NCI-H2029 treated with DMSO at 0.1 percent for 48 hours (cell line): ENCODE data around the gene RPL18.

ENCODE experiments used
- DNase-seq: peaks from one replicate; lab custom pipeline; 2025; lab: John Stamatoyannopoulos, UW

The RPL18 gene

DNA sequence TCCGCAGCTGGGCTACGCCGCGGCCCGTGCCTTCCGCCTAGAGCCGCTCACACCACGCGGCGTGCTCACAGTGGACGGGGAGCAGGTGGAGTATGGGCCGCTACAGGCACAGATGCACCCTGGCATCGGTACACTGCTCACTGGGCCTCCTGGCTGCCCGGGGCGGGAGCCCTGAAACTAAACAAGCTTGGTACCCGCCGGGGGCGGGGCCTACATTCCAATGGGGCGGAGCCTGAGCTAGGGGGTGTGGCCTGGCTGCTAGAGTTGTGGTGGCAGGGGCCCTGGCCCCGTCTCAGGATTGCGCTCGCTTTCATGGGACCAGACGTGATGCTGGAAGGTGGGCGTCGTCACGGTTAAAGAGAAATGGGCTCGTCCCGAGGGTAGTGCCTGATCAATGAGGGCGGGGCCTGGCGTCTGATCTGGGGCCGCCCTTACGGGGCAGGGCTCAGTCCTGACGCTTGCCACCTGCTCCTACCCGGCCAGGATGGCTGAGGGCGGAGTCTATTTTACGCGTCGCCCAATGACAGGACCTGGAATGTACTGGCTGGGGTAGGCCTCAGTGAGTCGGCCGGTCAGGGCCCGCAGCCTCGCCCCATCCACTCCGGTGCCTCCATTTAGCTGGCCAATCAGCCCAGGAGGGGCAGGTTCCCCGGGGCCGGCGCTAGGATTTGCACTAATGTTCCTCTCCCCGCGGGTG lies 10.8 kb upstream of the RPL18 start:
- no peak for DNase-seq

DNA sequence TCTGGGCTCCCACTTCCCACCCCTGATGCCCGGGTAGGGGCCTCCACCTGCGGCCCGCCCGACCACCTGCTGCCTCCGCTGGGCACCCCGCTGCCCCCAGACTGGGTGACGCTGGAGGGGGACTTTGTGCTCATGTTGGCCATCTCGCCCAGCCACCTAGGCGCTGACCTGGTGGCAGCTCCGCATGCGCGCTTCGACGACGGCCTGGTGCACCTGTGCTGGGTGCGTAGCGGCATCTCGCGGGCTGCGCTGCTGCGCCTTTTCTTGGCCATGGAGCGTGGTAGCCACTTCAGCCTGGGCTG lies 10.3 kb upstream of the RPL18 start:
- no peak for DNase-seq

DNA sequence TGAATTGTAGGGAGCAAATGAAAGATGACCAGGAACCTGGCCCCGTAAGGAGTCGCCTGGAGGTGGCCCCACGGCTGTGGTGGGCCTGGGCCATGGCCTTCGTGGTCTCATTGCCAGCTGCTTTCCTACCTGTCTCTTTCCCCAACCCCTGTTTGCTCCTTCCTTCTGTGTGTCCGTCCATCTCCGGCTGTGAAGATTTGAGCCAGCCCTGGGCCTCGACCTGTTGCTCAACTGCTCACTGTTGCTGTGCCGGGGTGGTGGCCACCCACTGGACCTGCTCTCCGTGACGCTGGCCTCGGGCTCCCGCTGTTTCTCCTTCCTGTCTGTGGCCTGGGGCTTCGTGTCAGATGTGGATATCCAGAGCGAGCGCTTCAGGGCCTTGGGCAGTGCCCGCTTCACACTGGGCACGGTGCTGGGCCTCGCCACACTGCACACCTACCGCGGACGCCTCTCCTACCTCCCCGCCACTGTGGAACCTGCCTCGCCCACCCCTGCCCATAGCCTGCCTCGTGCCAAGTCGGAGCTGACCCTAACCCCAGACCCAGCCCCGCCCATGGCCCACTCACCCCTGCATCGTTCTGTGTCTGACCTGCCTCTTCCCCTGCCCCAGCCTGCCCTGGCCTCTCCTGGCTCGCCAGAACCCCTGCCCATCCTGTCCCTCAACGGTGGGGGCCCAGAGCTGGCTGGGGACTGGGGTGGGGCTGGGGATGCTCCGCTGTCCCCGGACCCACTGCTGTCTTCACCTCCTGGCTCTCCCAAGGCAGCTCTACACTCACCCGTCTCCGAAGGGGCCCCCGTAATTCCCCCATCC lies 9.7 kb upstream of the RPL18 start:
- no peak for DNase-seq

DNA sequence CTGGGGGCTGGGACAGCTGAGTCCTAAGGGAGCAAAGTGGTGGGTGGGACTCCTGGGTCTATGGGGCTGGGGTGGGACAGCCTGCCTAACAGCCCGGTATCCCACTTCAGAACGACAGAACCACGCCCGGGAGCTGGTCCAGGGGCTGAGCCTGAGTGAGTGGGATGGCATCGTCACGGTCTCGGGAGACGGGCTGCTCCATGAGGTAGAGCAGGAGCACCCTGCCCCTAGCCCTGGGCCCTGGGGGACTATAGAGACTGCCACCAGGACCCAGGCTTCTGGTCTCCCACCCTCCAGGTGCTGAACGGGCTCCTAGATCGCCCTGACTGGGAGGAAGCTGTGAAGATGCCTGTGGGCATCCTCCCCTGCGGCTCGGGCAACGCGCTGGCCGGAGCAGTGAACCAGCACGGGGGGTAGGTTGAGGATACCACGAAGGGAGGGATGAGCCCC lies 8.9 kb upstream of the RPL18 start:
- no peak for DNase-seq

DNA sequence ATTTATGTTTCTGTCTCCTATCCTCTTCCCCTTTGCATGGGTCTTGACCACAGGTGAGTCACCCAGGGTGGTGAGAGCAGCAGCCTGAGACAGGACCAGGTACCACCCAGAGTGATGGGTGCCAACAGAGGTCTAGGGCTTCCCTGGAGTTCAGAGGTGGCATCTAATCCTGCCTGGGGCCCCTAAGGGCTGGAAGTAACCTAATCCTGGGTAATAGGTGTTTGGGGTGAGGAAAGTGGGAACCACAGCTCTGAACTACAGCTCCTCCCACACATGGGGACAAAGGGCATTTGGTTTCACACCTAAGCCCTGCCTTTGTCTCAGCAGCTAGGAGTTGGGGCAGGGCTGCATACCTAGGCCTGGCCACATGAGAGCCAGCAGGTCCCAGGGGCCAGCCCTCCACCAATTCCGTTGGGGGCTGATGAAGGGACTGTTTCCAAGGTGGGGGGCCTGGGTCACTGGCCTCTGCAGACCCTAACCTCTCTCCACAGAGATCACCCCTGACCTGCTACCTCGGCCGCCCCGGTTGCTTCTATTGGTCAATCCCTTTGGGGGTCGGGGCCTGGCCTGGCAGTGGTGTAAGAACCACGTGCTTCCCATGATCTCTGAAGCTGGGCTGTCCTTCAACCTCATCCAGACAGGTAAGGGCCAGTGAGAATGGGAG lies 8.4 kb upstream of the RPL18 start:
- no peak for DNase-seq

DNA sequence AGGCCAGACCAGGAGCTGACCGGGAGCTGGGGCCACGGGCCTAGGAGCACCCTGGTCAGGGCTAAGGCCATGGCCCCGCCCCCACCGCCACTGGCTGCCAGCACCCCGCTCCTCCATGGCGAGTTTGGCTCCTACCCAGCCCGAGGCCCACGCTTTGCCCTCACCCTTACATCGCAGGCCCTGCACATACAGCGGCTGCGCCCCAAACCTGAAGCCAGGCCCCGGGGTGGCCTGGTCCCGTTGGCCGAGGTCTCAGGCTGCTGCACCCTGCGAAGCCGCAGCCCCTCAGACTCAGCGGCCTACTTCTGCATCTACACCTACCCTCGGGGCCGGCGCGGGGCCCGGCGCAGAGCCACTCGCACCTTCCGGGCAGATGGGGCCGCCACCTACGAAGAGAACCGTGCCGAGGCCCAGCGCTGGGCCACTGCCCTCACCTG lies 6.9 kb upstream of the RPL18 start:
- DNase-seq: no peak

DNA sequence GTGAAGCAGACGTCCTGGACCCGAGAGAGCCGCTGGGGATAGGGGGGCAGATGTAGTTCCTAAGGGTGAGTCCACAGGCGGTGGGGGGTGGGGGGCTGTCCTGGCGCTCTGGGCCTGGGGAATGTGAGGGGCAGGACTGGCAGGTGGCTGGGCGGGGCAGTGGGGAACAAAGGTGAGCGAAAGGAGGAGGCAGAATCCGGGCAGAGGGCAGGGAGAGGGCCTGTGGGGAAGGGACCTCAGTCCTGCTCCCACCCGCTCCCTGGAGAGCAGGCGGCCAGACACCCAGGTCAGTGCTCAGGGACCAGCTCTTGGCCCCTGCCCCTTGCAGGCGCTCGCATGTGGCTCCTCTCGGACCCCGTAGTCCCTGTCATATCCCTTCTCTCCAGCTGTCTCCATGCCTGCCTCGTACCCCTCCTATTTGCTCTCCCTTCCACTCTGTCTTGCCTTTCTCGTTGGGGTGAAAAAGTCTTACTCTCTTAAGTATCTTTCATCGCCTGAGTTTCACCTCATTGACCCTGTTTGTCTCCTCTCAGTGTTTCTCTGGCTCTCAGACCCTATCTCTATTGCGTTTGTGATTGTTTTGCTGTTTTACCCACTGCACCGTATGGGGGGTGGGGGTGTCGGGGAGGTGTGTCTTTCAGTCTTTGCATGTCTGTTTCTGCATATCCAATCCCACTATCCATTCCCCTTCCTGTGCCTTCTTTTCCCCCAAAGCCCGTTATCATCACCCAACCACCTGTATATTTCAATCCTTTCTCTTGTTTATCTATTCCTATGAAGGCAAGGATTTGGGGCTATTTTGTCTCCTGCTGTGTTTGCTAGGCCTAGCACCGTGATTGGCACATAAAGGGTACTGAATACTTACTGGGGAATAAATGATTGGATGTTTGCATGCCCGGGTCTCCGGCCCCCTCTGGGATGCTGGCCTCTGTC lies 6.1 kb upstream of the RPL18 start:
- DNase-seq: no peak

DNA sequence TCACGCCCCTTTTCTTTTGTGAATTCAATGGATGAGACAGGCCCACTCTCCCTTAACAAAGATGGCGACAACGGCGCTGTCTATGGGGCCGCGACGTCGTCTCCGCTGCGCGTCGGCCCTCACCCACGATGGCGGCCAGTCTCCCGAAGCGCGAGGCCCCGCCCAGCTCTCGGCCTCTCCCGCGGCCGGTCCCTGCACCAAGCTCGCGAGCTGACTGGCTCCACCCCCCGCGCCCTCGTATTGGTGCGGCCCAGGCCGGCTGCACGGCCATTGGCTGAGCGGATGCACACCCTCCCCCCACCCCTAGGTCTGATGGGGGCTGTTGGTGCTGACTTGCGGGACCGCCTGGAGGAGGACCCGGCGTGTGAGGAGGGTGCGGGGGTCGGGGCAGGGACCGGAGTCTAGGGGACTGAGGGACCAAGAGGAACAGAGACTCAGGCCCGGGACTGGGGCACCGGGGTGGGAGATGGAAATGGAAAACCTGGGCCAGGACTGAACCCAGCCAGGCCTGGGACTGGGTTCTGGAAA lies 5.2 kb upstream of the RPL18 start:
- DNase-seq: peak; percentile 87

DNA sequence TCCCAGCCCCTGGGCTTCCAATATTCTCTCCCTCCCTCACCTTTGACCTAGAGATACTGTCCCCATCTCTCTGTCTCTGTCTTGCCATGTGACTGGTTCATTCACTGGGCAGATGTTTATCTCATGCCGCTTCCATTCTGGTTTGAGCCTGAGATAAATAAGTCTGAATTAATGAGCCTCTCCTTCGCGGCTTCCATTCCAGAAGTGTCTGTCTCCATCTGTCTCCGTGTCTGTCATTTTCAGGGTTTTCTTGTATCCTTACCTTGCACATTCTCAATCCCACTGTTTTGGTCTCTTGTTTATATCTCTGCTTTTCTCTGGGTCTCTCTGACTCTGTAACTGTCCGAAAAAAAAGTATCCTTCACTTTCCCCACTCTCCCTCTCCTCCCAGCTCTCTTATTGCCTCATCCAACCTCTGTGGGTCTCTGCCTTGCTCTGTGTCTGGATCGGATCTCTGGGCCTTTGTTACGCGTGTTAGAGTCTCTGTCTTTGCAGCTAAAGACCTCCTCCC lies 4.6 kb upstream of the RPL18 start:
- no peak for DNase-seq

DNA sequence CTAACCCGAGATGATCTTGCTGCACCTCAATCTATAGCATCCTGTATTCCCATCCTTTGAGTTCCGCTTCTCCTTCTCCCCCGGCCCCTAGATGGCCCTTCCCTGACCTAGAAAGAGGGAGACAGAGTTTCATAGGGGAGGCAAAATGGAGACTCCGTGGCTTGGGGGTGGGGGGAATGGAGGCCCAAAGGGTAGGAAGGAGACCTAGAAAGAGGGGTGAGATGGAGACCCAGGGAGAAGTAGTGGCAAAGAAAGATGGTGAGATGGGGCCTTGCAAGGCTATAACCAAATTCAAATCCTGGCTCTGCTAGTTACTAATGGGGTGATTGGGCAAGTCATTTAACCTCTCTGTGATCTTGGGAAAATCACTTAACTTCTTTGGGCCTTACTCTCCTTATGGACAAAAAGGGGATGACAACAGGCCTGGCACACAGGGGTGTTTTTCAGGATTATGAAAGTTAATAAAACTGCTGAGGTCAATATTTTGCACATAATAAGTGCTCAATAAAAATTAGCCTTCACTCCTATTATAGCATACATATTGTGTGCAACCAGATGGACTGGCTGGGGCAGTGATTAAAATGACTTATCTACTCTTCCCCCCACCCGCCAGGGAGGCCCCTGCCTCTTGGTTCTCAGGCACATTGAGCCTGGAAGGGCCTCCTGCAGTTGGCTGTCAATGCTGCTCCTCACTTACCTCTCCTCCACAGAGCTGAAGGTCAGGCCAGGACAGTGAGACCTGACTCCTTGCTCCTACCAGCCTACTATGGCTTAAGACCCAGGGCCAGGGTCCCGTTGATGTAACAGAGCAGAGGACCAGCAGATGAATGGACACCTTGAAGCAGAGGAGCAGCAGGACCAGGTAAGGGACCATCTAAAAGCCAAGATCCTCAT lies 961 bp upstream of the RPL18 start:
- DNase-seq: no peak

DNA sequence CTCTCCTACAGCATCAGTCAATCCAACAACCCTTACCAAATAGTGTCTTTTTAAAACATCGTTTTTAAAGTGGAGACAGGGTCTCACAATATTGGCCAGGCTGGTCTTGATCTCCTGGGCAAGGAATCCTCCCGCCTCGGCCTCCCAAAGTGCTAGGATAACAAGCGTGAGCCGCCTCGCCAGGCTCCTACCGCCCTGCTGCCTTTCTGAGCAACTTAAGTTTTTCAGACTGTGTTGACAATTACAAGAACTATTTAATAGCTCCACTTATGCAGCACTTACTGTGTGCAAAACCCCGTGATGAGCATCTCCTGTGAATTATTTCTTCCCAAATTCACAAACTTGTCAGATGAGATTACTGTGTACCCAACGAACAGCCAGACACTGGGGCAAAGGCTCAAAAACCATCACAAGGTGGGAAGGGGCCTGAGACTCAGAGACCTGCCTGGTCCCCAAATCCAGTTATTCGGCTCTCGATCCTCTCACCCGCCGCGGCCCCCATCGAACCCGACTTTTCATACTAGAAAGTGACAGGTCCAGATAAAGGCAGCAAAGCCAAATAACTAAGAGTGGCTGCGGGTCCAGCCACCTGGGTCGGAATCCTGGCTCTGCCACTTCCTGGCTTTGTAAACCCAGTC lies 581 bp downstream of the RPL18 start:
- DNase-seq: no peak

DNA sequence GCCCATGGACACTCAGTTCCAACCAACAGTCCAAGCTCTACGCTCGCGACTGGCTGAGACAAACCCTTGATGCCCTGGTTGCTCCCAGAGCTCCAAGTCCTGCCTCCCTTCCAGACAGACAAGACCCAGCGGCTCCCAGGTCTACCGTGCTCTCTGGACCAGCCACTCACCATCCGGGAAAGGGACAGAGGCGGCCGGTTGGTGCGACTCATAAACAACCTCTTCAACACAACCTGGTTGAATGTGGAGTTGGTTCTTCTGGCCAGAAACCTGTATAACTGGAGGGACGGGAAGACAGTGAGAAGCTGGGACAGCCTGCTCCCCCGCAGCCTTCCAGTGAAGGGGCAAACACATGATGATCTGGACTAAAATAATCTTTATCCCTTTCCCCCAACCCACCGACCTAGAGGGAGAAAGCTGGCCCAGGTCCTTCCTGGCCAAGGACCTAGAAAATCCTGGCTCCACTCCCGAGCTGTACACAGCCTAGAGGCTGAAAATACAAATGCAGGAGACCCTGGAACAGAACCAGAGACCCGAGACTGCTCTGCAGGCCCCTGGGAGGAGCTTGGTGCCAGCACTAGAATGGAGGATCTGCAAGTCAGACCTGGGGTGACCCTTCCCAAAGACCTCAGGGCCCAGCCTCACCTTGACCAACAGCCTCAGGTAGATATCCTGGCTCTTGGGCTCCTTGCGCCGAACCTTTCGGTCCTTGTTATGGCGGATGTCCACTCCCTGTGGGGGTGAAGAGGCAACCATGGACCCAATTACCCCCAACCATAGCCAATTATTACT lies 1.6 kb downstream of the RPL18 start:
- DNase-seq: no peak

DNA sequence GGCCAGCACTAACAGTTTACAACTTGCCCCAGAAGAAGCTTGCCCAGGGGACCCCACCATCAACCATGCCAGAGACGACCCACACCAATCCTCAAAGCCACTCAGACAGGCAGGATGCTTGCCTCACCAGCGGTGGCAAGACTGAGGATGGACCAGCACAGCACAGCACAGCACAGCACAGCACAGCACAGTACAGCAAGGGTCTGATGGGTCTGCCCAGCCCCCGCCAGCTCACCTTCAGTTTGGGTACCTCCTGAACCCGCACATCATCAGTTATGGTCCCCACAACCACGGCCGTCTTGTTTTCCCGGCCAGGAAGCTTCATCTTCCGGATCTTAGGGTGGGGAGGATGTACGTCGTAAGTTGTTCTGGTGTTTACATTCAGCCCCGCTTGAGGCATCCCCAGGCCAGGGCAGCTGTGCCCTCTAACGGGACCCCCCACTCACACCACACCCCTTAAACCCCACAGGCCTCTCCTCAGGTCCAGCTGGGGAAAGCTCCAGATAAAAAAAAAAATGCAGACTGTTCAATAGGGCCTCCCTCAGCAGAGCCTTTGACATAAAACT lies 2.4 kb downstream of the RPL18 start:
- DNase-seq: no peak

DNA sequence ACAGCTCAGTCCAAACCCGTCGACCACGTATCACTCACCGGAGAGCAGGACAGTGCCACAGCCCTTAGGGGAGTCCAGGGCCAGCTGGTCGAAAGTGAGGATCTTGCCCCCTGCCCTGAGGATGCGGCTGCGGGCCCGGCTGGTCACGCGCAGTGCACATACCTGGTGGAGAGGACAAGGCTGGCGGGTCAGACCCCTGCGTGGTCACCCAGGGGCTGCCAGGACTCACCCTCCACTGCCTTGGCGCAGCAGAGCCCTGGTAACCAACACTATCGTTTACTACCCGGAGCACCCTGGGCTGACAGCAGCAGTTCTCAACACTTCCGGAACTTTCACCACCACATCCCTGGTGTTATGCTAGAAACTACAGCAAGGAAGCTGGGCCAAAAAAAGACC lies 2.9 kb downstream of the RPL18 start:
- no peak for DNase-seq

DNA sequence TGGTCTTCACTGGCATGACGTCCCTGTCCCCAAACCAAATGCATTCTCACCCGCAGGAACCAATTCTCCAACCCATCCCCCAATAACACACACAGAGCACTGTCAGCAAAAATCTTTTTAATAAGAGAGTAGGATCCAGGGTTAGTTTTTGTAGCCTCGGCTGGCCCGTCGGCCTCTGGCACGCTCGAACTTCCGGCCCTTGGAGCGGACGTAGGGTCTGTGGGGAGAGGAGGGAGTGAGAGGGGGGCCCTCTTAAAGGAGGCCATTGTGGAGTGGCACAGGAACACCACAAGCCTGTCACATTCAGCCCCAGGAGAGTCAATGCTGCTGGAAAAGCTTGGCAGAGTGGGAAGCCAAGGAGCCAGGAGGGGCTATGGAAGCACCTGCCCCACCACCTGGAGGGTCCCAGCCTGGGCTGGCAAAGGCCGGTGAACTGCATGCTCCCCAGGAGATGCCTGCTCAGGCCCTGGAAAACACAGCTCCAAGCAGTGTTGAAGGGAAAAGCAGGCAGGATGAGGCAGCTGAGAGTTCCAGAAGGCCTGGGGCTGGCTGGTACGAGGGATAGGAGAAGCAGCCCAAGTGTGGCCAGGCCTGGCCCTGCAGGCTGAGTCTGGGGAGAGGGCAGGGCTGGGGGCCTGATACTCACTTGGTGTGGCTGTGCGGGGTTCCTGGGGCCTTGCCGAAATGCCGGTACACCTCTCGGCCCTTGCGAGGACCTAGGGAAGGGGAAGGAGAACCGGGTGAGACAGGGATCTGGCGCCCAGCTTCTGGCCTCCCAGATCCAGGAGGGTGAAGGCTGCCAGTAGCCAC lies 3.5 kb downstream of the RPL18 start:
- DNase-seq: no peak

DNA sequence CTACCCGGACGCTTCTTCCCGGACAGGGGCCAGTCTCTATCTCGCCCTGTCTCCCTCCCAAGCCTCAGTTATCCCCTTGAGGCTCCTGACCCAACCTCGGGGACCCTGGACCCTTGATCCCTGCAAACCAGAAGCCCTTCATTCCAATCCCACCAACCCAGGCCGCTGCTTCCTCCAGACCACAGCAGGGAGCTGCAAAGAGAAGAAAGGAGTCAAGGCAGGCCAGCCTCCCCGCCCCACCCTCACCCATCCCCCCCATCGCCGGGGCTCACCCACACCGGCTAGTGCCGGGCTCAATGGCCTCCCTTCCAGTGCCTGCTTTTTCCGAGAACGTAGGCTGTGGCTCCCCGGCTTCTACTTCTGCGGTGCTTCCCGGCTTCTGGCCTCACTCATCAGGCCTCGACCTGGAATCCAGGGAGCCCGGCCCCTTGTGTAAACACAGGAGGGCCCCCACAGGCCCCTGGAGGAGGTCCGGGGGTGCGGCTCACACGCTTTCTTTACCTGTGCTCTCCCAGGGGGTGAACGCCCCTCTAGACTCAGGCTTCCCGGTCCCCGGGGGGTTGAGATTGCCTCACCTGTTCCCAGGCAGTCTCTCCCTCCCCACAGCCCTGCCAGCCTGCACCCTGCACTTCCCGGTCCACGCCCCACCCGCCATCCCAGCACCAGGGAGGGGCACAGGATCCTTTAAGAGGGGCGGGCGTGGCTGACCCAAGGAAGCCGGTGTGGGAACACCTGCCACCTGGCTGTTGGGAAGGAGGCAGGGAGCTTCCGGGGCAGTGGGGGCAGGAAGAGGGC lies 4.3 kb downstream of the RPL18 start, which contains the start of gene FAM83E:
FAM83E (minus strand) TSS at position 641 of the 795 bp plus-strand sequence. CDS start 1,704 bp downstream, outside the sequence.
- peak; percentile 14 for DNase-seq

DNA sequence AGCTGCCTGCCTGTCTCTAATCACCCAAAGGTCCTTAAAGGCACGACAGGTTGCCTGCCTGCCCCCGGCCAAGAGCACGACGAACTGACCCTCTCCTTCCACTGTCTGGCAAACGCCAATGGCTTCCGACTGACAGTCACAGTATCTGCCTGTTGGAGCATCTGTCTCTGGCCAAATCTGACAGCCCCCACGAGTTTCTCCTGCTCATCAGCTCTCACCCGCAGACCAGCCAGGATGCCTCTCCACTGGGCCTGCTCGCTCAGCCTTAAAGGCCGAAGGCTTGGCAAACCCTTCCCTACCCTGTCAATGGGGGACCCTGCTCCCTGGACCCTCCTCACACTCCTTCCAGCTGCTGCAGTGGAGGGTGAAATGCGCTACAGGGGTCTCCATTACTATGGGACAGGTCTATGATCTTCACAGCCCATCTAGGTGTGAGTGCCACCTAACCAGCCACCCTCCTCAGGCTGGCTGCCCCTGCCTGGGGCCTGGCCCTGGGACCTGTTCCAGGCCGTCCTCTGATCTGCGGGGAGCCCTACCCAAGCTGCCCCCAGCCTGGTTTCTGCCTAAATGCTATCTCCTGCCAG lies 5.0 kb downstream of the RPL18 start:
- no peak for DNase-seq
